GM12892 (cell line): ENCODE data around the gene TSHZ1.

ENCODE experiments used
- POLR2A ChIP-seq: IDR thresholded peaks from 2 replicates; pipeline ENCODE4 v1.6.1; 2011; ENCODE audit warnings: low read depth, low read length, control low read depth
- POLR2AphosphoS5 ChIP-seq: IDR thresholded peaks from 2 replicates; pipeline ENCODE4 v1.6.1; 2011; ENCODE audit warnings: low read depth, low read length, control low read depth
- TAF1 ChIP-seq: IDR thresholded peaks from 2 replicates; pipeline ENCODE4 v1.6.1; 2011; ENCODE audit warnings: low read depth, mild to moderate bottlenecking, control low read depth, low read length, borderline replicate concordance

DNA sequence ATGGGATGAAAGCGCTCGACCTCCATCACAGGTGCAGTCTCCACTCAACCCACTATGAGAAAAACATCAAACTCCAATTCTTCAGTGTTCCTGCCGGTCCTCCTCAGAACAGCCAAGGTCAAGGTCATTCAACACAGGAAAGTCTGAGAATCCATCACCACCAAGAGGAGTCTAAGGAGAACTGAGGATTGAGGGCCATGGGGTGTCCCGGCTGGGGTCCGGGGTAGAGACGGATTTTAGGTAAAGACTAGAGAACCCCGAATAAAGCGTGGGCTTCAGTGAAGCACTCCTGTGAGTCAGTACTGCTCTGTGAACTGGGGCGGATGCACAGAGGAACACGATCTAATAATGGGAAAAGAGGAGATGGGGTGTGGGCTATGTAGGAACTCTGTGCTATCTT is 43.5 kb upstream of the TSHZ1 start:
- no peak for TF ChIP-seq POLR2A
- no peak for TF ChIP-seq TAF1
- TF ChIP-seq POLR2AphosphoS5, result no peak
